Stimulated activated naive CD8-positive, alpha-beta T cell treated with anti-CD3 and anti-CD28 coated beads, Interleukin-15, amount 100 ng/mL, for 72 hours (primary cell): ENCODE results near the gene PHKG2.

Experiments used
- ATAC-seq: fragments of 150-1000 bp; cut with Tn5 transposase; 2 replicates; pipeline ENCODE4 v1.10.0; 2021; ENCODE audit warnings: mild to moderate bottlenecking, moderate library complexity
- DNase-seq, 2 donors: peaks; one replicate each; pipeline ENCODE4 v3.0.0; 2021 to 2022
- H3K27ac Mint-ChIP-seq, 2 donors: one replicate each; pipeline ENCODE4 v1.8.0; 2022; ENCODE audit warnings: mild to moderate bottlenecking in 2 of 2, mixed read lengths in 2 of 2, moderate library complexity in 2 of 2
- H3K27me3 Mint-ChIP-seq: one replicate; pipeline ENCODE4 v1.8.0; 2022; ENCODE audit warnings: mixed read lengths
- H3K4me1 Mint-ChIP-seq: one replicate; pipeline ENCODE4 v1.8.0; 2022; ENCODE audit warnings: mild to moderate bottlenecking, mixed read lengths
- H3K4me3 Mint-ChIP-seq, 2 donors: one replicate each; pipeline ENCODE4 v1.8.0; 2022; ENCODE audit warnings: mild to moderate bottlenecking in 2 of 2, mixed read lengths in 2 of 2, moderate library complexity in 1 of 2
- H3K9me3 Mint-ChIP-seq, 2 donors: one replicate each; pipeline ENCODE4 v1.8.0; 2022; ENCODE audit warnings: mixed read lengths in 2 of 2

The PHKG2 gene

DNA sequence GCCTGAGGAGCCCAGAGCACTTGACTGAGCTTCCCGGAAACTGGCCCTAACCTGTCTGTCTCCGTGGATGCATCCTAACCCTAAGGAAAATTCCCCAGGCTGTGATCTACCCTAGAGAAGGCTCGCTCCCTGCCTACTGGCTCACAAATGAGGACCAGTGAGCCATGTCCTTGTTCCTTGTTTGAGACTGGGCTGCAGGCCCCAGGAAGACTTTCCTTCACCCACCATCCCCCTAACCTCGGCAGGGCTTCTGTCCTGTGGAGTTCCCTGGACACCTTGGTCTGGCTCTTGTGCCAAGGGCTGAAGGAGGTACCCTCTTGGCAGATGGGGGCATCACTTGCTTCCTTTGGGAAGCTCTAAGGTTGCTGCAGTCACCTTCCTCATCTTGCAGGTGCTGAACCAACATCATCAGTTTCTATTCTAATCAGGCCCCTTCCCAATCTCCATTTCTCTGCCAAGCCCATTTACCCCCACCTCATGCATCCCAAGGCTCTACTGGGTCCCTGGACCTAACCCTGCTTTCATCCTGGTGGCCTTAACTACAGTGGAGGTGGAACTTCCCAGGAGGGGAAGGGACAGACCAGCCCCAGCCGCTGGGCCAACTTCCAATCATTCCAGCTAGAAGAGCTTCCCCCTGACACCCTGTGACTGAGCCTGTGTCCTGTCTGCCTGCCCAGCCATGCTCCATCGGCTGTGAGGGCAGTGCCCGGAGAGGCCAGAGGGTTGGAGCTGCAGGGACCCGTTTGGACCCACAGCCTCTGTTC is 26.3 kb downstream of the PHKG2 start:
- H3K4me1 Mint-ChIP-seq = peaks cover 58% of the 10 kb centered on the region
- peak overlapping the region; percentile 85 to 97 for H3K27ac Mint-ChIP-seq
- no peaks in the 10 kb centered on the region for H3K9me3 Mint-ChIP-seq
- DNase-seq (no peak), ATAC-seq (peak; percentile 0)
- H3K27me3 Mint-ChIP-seq = no peaks in the 10 kb centered on the region
- peak overlapping the region; percentile 87 to 91 for H3K4me3 Mint-ChIP-seq

DNA sequence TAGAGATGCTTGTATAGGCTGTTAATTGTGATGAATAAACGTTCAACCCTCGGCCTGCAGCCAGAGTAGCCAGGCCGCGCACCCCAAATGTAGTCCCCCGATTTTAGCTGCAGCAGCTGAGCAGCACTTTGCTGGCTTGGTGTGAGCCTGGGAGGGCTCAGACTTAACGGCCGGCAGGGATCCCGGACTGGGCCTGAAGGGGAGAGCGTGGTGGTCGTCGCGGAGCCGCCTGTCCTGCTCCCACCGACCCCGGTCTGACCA is 26.8 kb downstream of the PHKG2 start:
- DNase-seq = no peak
- Mint-ChIP-seq H3K4me1 (peaks cover 58% of the 10 kb centered on the region), H3K27me3 (no peaks in the 10 kb centered on the region), H3K4me3 (peak overlapping the region; percentile 87 to 91), H3K9me3 (no peaks in the 10 kb centered on the region), H3K27ac (peak overlapping the region; percentile 85 to 97)
- no peak for ATAC-seq

DNA sequence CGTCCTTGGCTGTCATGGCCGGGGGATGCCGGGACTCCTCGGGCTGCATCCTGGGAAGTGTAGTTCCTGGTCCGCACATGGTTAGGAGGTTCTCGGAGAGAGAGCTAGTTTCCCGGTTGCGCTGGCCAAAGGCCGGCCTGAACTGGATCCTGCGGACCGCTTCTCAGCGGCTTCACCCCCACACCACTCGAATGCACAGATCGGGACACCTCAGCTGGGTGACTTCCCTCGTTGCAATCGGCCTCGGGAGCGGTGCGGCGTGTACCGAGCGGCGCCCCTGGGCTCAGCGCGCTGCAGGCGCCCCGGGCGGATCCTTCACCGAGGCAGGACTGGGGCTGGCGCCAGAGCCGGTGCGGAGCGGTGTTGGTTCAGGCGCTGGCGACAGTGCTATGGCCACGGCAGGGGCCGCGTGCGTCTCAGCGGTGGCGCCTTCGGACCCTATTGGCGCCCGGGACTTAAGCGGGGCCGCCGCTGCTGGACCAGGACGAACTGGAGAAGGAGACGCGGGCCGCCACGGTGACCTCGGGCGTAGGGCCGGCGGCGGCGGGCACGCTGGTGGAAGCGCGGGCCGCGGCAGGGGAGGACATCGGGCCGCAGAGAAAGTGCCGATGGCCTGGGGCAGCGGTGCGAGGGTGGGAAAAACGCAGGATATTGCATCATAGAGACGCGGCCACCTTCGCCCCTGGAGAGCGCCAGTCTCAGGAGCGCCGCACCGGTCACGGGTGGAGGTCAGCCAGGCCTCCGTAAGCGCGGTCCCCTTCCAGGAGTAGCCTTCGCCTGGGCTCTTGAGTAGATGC is 27.4 kb downstream of the PHKG2 start:
- ATAC-seq (peak; percentile 81), DNase-seq (peak; percentile 64 to 72)
- Mint-ChIP-seq H3K4me3 (peak overlapping the region; percentile 87 to 91), H3K27me3 (no peaks in the 10 kb centered on the region), H3K27ac (peak overlapping the region; percentile 73 to 97), H3K4me1 (peaks cover 58% of the 10 kb centered on the region), H3K9me3 (no peaks in the 10 kb centered on the region)

DNA sequence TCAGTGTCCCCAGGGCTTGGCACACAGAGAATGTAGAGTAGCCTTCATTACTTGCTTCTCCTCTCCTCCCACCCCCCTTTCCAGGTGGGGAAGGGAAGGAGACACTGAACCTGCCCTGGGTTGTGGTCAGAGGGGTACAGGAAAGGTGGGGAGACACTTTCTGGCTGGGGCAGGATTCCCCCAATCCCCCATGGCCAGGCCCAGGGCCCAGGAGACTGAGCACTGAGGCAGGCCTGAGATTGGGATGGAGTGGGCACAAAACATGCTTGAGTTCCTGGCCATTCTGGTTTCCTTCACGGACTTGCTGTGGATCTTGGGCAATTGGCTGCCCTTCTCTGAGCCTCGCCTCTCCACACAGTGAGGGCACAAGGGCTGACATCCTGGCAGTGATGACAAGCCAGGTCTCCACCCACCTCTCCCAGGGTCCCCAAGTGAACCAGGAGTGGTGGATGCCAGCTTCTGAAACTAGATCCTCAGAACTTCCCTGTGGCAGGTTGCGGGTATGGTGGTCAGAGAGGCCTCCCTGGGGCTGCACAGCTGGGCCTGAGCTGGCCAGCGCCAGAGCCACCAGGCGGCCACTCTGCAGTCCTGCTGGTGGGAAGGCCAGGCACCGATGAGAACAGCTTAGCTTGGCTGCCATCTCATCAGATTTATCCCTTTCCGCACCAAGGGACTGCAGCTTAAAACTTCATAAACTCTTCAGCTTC is 29.5 kb downstream of the PHKG2 start:
- no peak for ATAC-seq
- H3K4me3 Mint-ChIP-seq = peak overlapping the region; percentile 87 to 91

DNA sequence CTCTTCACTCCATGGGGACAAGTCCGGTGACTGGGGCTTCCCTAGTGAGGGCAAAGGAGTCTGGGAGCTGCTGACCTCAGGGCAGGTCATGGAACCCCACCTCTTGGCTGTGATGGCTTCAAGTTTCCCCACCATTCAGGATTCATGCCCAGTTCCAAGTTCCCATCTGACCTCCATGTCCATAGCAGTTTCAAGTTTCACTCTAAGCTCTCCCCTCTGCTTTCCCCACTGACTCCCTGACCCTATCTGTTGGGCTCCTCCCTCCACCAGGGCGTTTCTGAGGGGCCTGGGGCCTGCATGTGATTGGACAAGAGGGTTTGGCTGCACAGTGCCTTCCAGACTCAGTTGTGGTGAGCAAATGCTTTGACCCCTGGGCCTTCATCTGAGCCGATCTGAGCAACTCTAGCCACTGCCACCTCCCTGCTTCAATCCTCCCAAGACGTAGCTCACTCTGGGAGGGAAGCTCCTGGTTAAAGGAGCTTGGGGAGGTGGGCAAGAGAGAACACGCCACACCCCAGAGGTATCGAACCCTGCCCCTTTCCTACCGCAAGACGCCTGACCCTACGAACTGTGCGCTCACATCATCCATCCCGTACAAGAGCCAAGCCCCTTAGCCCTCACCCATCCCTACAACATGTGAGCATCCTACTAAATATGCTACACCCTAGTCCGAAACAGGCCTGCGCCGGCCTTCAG is 30.5 kb downstream of the PHKG2 start:
- peaks cover 35% of the 10 kb centered on the region for H3K4me1 Mint-ChIP-seq
- no peak overlapping the region for H3K4me3 Mint-ChIP-seq
- no peak for DNase-seq
- no peak for ATAC-seq
- peak overlapping the region in 1 of 2 donors; percentile 77 for H3K27ac Mint-ChIP-seq
- no peaks in the 10 kb centered on the region for H3K27me3 Mint-ChIP-seq
- no peaks in the 10 kb centered on the region for H3K9me3 Mint-ChIP-seq

More for the DNA sequence above, 29.5 kb downstream of the PHKG2 start:
- no peaks in the 10 kb centered on the region for H3K27me3 Mint-ChIP-seq
- no peak for DNase-seq
- H3K4me1 Mint-ChIP-seq = peaks cover 42% of the 10 kb centered on the region
- peak overlapping the region in 1 of 2 donors; percentile 73 for H3K27ac Mint-ChIP-seq
- H3K9me3 Mint-ChIP-seq = no peaks in the 10 kb centered on the region

DNA sequence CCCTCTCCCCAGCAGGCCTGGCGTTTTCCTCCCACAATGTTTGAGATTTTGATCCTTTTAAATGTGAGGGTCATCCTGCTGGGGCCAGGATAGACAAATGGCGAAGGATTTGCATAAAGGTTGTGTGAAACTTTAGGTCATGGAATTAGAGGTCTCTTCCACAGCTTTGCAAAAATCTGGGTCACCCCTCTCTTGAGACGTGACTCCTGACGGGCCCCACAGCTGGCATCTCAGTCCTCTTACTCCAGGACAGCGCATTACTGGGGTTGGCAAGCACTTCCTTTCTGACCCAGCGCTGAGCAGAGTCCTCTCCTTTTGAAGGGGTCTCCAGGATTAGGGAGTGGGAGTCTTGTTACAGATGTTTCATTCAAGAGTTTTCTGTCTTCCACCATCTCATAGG is 31.4 kb downstream of the PHKG2 start:
- DNase-seq = no peak
- no peak for ATAC-seq
- no peak overlapping the region for H3K27ac Mint-ChIP-seq
- H3K27me3 Mint-ChIP-seq = no peaks in the 10 kb centered on the region
- H3K4me3 Mint-ChIP-seq = no peak overlapping the region
- peaks cover 31% of the 10 kb centered on the region for H3K4me1 Mint-ChIP-seq
- no peaks in the 10 kb centered on the region for H3K9me3 Mint-ChIP-seq

DNA sequence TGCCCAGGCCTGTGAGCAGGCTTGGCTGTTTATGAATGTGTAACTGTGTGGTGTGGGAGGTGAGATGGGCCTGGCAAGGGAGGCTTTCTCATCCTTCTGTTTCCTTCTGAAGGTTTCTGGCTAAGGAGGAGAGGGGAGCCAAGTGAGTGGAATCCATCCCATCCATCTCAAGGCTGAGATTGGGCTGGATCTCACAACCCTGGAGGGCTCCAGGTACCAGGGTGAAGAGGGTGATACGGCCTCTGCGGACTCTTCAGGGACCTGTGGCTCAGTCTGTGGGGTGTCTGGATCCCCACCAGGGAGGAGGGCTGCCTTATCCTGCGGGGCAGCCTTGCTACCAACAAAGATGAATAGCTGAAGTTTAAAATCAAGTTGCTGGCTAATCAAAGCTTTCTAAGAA is 31.8 kb downstream of the PHKG2 start:
- ATAC-seq = no peak
- no peaks in the 10 kb centered on the region for H3K27me3 Mint-ChIP-seq
- peak overlapping the region in 1 of 2 donors; percentile 76 for H3K27ac Mint-ChIP-seq
- no peaks in the 10 kb centered on the region for H3K9me3 Mint-ChIP-seq
- DNase-seq = no peak
- H3K4me3 Mint-ChIP-seq = no peak overlapping the region
- H3K4me1 Mint-ChIP-seq = peaks cover 31% of the 10 kb centered on the region

DNA sequence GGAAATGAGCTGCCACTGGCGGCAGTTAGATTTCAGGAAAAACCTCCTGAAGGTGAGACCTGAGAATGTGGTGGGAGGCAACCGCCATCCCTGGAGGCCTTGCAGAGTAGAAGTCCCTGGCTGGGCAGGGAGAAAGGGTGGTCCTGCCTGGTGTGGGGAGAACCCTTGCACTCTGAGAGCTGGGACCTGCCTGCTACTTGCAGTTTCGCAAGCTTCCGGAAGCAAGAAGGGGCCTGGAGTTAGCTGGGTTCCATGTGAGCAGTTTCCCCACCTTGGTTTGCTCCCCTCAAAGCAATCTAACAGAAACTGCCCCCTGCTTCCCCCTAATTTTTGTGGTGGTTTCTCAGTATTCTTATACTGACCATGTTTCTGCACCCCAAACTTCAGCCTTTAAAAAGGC is 32.3 kb downstream of the PHKG2 start:
- H3K9me3 Mint-ChIP-seq = no peaks in the 10 kb centered on the region
- DNase-seq (no peak), ATAC-seq (no peak)
- H3K4me1 Mint-ChIP-seq = peaks cover 33% of the 10 kb centered on the region
- H3K27ac Mint-ChIP-seq = no peak overlapping the region
- no peaks in the 10 kb centered on the region for H3K27me3 Mint-ChIP-seq
- no peak overlapping the region for H3K4me3 Mint-ChIP-seq

DNA sequence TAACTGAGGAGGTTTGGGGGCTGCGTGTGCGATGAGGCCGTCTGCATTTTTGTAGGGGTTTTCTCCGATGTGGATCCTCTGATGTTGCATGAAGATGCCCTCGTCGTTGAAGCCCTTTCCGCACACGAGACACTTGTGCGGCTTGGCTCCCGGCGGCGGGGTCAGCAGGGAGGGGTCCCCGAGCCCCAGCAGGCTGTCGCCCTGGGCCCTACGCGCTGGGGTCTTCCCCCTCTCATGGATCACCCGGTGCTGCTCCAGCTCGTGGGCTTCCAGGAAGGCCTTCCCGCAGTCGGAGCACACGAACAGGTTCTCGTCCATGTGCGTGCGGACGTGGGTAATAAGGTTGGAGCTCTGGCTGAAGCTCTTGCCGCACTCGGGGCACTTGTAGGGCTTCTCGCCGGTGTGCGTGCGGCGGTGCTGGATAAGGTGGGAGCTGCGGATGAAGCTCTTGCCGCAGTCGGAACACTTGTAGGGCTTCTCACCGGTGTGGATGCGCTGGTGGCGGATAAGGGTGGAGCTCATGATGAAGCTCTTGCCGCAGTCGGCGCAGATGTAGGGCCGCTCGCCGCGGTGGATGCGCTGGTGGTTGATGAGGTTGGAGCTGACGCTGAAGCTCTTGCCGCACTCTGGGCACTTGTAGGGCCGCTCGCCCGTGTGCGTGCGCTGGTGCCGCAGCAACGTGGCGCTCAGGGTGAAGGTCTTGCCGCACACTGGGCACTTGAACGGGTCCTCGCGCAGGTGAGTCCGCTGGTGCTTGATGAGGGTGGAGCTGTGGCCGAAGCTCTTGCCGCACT is 34.5 kb downstream of the PHKG2 start:
- peaks cover 37% of the 10 kb centered on the region for H3K4me1 Mint-ChIP-seq
- ATAC-seq (no peak), DNase-seq (no peak)
- no peak overlapping the region for H3K4me3 Mint-ChIP-seq
- no peak overlapping the region for H3K27ac Mint-ChIP-seq
- no peaks in the 10 kb centered on the region for H3K27me3 Mint-ChIP-seq
- H3K9me3 Mint-ChIP-seq = no peaks in the 10 kb centered on the region

DNA sequence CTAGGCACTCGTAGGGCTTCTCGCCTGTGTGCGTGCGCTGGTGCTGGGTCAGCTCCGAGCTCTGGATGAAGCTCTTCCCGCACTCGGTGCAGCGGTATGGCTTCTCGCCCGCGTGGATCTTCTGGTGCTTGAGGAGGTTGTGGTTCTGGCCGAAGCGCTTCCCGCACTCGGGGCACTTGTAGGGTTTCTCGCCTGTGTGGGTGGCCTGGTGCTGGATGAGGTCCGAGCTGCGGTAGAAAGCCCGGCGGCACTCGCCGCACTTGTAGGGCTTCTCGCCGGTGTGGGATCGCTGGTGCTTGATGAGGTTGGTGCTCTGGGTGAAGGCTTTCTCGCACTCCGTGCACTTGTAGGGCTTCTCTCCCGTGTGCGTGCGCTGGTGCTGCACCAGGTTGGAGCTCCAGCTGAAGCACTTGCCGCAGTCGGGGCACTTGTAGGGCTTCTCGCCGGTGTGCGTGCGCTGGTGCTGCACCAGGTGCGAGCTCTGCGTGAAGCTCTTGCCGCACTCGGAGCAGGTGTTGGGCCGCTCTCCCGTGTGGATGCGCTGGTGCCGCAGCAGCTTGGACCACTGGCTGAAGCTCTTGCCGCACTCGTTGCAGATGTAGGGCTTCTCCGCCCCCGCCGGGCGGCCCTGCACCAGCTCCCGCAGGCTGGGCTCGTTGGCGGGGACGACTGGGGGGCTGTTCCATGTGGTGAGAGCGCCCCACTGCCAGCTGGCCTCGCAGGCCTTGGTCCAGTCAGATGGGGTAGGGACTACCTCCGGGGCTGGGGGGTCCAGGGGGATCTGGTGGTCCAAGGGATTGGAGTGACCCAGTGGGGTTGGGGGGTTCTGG is 35.3 kb downstream of the PHKG2 start:
- no peak for ATAC-seq
- no peaks in the 10 kb centered on the region for H3K9me3 Mint-ChIP-seq
- H3K4me1 Mint-ChIP-seq = peaks cover 38% of the 10 kb centered on the region
- H3K27ac Mint-ChIP-seq = no peak overlapping the region
- DNase-seq = no peak
- no peaks in the 10 kb centered on the region for H3K27me3 Mint-ChIP-seq
- no peak overlapping the region for H3K4me3 Mint-ChIP-seq

DNA sequence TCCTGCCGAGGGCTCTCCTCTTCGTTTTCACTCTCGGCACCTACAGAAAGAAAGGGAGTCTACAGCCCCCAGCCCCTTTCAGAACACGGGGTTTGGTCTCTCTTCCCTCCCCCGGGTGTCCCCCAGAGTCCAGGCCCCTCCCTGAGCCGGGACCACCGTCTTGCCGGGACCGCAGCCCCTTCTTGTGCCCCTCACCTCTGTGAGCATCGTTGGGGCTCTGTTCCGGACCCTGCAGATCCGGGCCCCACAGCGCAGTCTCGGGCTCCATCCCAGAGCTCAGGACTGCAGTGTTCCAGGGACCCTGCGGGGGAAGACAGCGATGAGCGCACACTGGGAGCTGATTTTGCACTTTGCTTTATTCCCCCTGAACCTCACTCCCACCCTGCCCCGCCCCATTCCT is 36.0 kb downstream of the PHKG2 start:
- Mint-ChIP-seq H3K27ac (no peak overlapping the region), H3K4me3 (no peak overlapping the region), H3K27me3 (no peaks in the 10 kb centered on the region), H3K4me1 (peaks cover 30% of the 10 kb centered on the region), H3K9me3 (no peaks in the 10 kb centered on the region)
- DNase-seq (no peak), ATAC-seq (no peak)

DNA sequence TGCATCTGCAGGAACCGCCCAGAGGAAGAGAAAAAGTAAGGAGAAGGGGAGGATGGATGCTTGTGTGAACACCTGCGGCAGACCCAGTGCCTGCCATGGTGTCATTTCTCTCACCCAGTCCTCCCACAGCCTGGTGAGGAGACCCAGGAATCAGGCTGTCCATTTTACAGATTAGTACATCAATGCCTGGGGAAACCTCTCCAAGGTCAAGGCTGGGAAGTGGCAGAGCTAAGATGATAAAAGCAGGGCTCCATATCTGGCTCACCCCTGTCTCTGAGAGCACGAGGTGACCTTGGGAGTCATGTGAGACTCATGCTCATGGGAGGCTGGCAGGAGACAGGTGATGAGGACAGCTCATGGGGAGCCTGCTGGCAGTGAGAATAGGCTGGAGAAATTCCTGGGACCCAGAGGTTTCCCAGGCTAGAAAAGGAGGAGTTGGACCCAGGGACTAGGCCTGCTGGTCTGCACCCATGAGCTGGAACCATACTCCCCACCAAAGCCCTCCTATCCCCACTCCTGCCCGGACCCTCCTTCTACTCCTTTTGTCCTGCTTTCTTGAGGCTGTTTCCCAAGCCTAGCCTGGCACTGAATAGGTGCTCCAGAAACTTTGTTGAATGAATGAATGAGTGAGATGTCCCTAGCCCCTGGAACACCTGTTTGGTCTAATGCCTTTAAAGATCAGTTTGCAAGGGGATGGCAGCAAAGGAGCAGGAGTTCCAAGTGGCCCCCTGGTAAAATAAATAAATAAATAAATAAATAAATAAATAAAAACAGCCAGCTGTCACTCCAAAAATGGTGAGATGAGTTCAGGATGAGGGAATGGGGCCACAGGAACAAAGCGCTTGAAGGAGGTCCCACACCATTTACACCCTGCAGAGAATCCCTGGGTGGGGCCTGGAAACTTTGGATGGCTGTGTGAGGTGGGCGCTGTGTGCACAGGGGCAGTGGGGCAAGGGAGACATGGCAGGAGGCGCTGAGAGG is 37.2 kb downstream of the PHKG2 start:
- H3K27me3 Mint-ChIP-seq = no peaks in the 10 kb centered on the region
- ATAC-seq = no peak
- no peaks in the 10 kb centered on the region for H3K9me3 Mint-ChIP-seq
- peak overlapping the region; percentile 95 to 98 for H3K4me3 Mint-ChIP-seq
- H3K4me1 Mint-ChIP-seq = peaks cover 30% of the 10 kb centered on the region
- H3K27ac Mint-ChIP-seq = peak overlapping the region; percentile 31 to 85
- no peak for DNase-seq
